ENCODE results near the gene GPR4.
A peak's percentile ranks its signal among the peaks of the same experiment; 100 is the strongest.

Gene GPR4

GRCh38 chr19:45556835-45557234 is 45.2 kb downstream of the GPR4 start:
- TF ChIP-seq, protein P1, sequence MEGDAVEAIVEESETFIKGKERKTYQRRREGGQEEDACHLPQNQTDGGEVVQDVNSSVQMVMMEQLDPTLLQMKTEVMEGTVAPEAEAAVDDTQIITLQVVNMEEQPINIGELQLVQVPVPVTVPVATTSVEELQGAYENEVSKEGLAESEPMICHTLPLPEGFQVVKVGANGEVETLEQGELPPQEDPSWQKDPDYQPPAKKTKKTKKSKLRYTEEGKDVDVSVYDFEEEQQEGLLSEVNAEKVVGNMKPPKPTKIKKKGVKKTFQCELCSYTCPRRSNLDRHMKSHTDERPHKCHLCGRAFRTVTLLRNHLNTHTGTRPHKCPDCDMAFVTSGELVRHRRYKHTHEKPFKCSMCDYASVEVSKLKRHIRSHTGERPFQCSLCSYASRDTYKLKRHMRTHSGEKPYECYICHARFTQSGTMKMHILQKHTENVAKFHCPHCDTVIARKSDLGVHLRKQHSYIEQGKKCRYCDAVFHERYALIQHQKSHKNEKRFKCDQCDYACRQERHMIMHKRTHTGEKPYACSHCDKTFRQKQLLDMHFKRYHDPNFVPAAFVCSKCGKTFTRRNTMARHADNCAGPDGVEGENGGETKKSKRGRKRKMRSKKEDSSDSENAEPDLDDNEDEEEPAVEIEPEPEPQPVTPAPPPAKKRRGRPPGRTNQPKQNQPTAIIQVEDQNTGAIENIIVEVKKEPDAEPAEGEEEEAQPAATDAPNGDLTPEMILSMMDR (IDR thresholded peaks at IDR 0.05; ENCODE audit: control insufficient read depth, insufficient read depth, low read depth, low read length, missing control alignments) = no peak

GRCh38 chr19:45554481-45554880 is 47.5 kb downstream of the GPR4 start:
- H3K4me3 ChIP-seq (ENCODE audit: control insufficient read depth, low read depth, low read length) = no peak overlapping the region
- TF ChIP-seq, protein P1 (IDR thresholded peaks at IDR 0.05; ENCODE audit: control insufficient read depth, insufficient read depth, low read depth, low read length, missing control alignments) = no peak
- DNase-seq (ENCODE audit: low read depth) = no peak

More at GRCh38 chr19:45556835-45557234, 45.2 kb downstream of the GPR4 start:
- DNase-seq (ENCODE audit: low read depth) = no peak
- H3K4me3 ChIP-seq (ENCODE audit: control insufficient read depth, low read depth, low read length) = no peak overlapping the region

- TF ChIP-seq, protein P1 (IDR thresholded peaks at IDR 0.05; ENCODE audit: control insufficient read depth, insufficient read depth, low read depth, low read length, missing control alignments) = no peak
- no peak for DNase-seq (ENCODE audit: low read depth)
- no peak overlapping the region for H3K4me3 ChIP-seq (ENCODE audit: control insufficient read depth, low read depth, low read length)
Observed at GRCh38 chr19:45553464-45553863, 48.5 kb downstream of the GPR4 start.

DNA sequence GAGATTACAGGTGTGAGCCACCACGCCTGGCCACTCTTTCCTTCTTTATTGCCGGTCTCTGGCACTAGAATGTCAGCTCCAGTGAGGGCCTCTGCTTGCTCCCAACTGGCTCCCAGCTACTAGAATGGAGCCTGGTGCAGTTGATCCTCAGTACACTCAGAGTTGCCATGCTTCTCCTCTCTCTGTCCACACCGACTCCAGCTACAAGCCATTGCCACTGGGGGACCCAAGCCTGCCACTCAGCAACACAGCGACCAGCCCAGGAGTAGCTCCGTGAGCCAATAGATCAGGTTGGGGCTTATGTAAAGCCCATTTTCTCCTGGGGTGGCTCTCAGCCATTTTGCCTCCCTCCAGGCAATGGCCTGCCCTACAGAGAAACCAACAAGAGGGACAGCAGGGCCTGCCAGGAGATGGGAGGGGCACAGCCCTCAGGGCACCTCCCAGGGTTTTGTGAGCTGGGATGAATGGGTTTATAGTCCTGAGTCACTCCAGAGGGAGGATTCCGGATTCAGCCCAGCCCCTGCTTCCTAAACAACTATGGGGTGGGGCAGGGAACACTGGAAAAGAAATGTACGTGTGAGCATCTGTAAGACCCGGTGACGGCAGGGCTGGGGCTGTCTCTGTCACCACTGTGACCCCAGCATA is 53.9 kb downstream of the GPR4 start:
- TF ChIP-seq, protein P1 (IDR thresholded peaks at IDR 0.05; ENCODE audit: control insufficient read depth, insufficient read depth, low read depth, low read length, missing control alignments) = no peak
- no peak overlapping the region for H3K4me3 ChIP-seq (ENCODE audit: control insufficient read depth, low read depth, low read length)
- DNase-seq (ENCODE audit: low read depth) = peak; percentile 62

GRCh38 chr19:45547211-45547770 is 54.7 kb downstream of the GPR4 start:
- no peak overlapping the region for H3K4me3 ChIP-seq (ENCODE audit: control insufficient read depth, low read depth, low read length)
- DNase-seq (ENCODE audit: low read depth) = no peak
- TF ChIP-seq, protein P1 (IDR thresholded peaks at IDR 0.05; ENCODE audit: control insufficient read depth, insufficient read depth, low read depth, low read length, missing control alignments) = no peak

GRCh38 chr19:45542234-45542668 is 59.8 kb downstream of the GPR4 start:
- DNase-seq (ENCODE audit: low read depth) = no peak
- no peak overlapping the region for H3K4me3 ChIP-seq (ENCODE audit: control insufficient read depth, low read depth, low read length)
- TF ChIP-seq, protein P1 (IDR thresholded peaks at IDR 0.05; ENCODE audit: control insufficient read depth, insufficient read depth, low read depth, low read length, missing control alignments) = no peak
